ENCODE results near the gene RPP38. TPM values are rescaled to one million over a fixed set of nuclear protein-coding genes. Genes with fewer than 3 reads are reported as not detected.
A peak's percentile ranks its signal among the peaks of the same experiment; 100 is the strongest.

RPP38 gene
- total and polyA plus RNA-seq, 7 experiments from 2014 or later: 7.6 to 36.3 (median 16.6) TPM

DNA sequence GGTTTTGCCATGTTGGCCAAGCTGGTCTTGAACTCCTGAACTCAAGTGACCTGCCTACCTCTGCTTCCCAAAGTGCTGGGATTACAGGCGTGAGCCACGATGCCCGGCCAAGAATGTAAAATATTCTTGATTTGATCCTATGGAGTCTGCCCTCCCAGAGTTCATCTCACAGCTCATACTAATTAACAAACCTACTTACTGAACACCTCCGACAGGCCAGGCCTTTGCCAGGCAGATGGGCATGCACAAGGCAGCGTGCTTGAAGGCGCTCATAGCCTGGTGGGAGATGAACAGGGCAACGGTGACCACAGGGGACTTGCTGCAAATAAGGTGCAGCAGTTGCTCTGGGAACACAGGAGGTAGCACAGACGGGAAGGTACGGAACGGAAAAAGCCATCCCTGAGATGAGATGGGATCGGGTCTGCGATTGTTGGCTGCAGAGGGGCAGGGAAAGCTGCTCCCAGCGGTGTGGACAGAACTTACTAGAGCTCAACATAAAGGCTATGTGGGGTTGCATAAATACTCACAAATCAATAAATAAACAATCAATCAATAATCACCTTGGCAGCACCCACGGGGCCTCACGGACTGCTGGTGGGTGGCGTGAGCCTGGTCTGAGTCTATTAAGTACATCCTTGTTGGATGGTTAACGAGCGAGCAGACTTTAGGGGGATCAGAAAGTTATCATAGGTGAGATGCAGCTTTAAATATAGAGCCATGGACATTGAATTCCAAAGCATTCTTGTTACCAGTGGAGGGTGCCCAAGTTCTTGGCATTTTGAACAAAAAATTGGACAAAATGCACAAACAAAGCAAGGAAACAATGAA lies 13.3 kb upstream of the RPP38 start:
- no peak overlapping the region for H3K27ac Mint-ChIP-seq

DNA sequence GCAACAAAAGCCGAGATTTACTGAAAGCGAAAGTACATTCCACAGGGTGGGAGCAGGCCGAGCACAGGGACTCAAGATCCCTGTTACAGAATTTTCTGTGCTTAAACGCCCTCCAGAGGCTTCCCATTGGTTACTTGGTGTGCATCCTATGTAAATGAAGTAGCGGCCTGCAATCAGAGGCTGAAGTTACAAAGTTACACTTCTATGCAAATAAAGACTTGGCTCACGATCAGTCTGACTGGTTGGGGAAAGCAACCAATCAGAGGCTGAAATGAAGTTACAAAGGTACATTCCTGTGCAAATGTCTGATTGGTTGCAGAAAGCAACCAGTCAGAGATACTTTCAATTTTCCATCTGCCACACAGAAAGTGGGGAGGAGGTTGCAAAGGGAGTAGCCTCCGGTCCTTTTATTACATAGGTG lies 12.6 kb upstream of the RPP38 start:
- DNase-seq: peak in 6 of 9 donors; percentile 20 to 55 (median 39)
- CTCF ChIA-PET: no interaction called here

More for the DNA sequence above, 13.3 kb upstream of the RPP38 start:
- Mint-ChIP-seq H3K36me3 (no peaks in the 10 kb centered on the region), H3K9me3 (no peaks in the 10 kb centered on the region), H3K27me3 (peaks cover 0 to 3% (median 0%) of the 10 kb centered on the region in 5 donors), H3K4me1 (peaks cover 0 to 6% (median 0%) of the 10 kb centered on the region in 7 donors), H3K4me3 (peak overlapping the region in 8 of 10 donors; percentile 38 to 73 (median 51))
- Histone ChIP-seq H3K9me3 (ENCODE audit: control insufficient read depth in 2 of 3, low read length in 3 of 3) (no peaks in the 10 kb centered on the region), H3K36me3 (ENCODE audit: control insufficient read depth in 2 of 3, insufficient read depth in 3 of 3, low read length in 3 of 3) (no peaks in the 10 kb centered on the region), H3K4me3 (ENCODE audit: low read length) (peak overlapping the region; percentile 3), H3K27ac (ENCODE audit: low read depth, low read length) (no peak overlapping the region), H3K27me3 (ENCODE audit: control insufficient read depth in 2 of 2, insufficient read depth in 2 of 2, low read length in 2 of 2) (no peaks in the 10 kb centered on the region), H3K4me1 (ENCODE audit: control insufficient read depth in 2 of 2, insufficient read depth in 2 of 2, low read length in 2 of 2) (no peaks in the 10 kb centered on the region)
- intact Hi-C loops (cut with micrococcal nuclease): no loop called here
- POLR2A ChIA-PET: interaction anchor here (0.7 to 1.4 kb wide), 2 partner anchors 10 to 888 kb away, joined by 3 to 4 read pairs; no protein-coding TSS in a partner anchor
- ATAC-seq (no peak), DNase-seq (no peak)
- CTCF ChIA-PET: no interaction called here

DNA sequence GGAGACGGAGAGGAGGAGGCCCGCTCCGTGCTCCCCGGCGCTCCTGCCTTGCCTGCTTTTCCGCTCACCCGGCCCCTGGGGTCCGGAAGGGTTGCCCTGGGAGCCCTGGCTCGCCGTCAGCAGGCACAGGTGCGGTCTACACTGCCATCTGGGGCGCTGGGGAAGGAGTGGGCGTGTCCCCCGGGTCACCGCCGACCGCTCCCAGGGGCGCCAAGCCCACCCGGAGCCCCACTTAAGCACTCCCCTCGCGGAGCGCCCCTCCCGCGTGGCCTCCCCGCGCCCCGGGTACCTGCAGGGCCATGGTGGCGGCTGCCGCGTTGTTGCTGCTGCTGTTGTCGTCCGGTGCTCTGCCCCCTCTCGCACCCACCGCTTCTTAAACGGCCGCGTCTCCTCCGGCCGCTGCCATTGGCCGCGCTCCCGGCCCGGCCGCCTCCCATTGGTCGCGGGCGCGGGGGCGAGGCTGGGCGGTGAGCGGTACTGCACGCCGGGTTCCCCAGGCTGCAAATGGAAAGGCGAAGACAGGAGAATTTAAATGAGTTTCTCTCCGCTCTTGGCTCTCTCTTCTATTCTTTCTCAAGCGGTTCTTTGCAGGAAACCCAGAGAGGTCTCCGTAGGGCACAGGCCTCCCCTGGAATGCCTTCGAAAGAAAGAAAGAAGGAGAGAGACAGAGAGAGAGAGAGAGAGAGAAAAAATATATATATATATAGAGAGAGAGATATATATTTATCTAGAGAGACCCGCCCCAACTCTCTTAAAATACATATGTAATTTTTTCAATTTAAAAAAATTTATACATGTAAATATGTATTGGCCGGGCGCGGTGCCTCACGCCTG lies 8.5 kb upstream of the RPP38 start, which contains the start of gene ACBD7:
Gene ACBD7, minus strand, starts transcription at position 349 of the 834 bp plus-strand sequence. Its CDS starts 48 bp downstream, at position 301.
- H3K27me3 ChIP-seq (ENCODE audit: control insufficient read depth in 2 of 2, insufficient read depth in 2 of 2, low read length in 2 of 2): no peaks in the 10 kb centered on the region
- intact Hi-C loops (cut with micrococcal nuclease): loop anchor here (1.0 to 2.0 kb wide), 2 partner anchors 9 to 80 kb away; partner anchors contain the start of genes RPP38 (in 2 of the 2) and NMT2 (in 1 of the 2)
- peaks cover 0 to 6% (median 0%) of the 10 kb centered on the region in 7 donors for H3K4me1 Mint-ChIP-seq
- ChIA-PET CTCF (no interaction called here), POLR2A (no interaction called here)
- no peaks in the 10 kb centered on the region for H3K9me3 Mint-ChIP-seq
- H3K4me3 Mint-ChIP-seq: peak within 1 kb of the TSS; percentile 69 to 82 (median 77)
- peak within 1 kb of the TSS in 2 of 9 donors; percentile 29 to 45 for H3K27ac Mint-ChIP-seq
- no peaks in the 10 kb centered on the region for H3K4me1 ChIP-seq (ENCODE audit: control insufficient read depth in 2 of 2, insufficient read depth in 2 of 2, low read length in 2 of 2)
- no peak within 1 kb of the TSS for H3K27ac ChIP-seq (ENCODE audit: low read depth, low read length)
- H3K4me3 ChIP-seq (ENCODE audit: low read length): peak within 1 kb of the TSS; percentile 71
- ATAC-seq (peak; percentile 98), DNase-seq (peak; percentile 74 to 87 (median 78))
- peaks cover 0 to 19% (median 0%) of the 10 kb centered on the region in 5 donors for H3K27me3 Mint-ChIP-seq
- no peaks in the 10 kb centered on the region for H3K36me3 Mint-ChIP-seq
- H3K36me3 ChIP-seq (ENCODE audit: control insufficient read depth in 2 of 3, insufficient read depth in 3 of 3, low read length in 3 of 3): no peaks in the 10 kb centered on the region
- no peaks in the 10 kb centered on the region for H3K9me3 ChIP-seq (ENCODE audit: control insufficient read depth in 2 of 3, low read length in 3 of 3)

More for the DNA sequence above, 12.6 kb upstream of the RPP38 start:
- peak overlapping the region; percentile 3 for H3K4me3 ChIP-seq (ENCODE audit: low read length)
- H3K36me3 ChIP-seq (ENCODE audit: control insufficient read depth in 2 of 3, insufficient read depth in 3 of 3, low read length in 3 of 3): no peaks in the 10 kb centered on the region
- H3K4me3 Mint-ChIP-seq: peak overlapping the region in 8 of 10 donors; percentile 38 to 73 (median 51)
- intact Hi-C loops (cut with micrococcal nuclease): no loop called here
- H3K9me3 Mint-ChIP-seq: no peaks in the 10 kb centered on the region
- no peak overlapping the region for H3K27ac ChIP-seq (ENCODE audit: low read depth, low read length)
- H3K27me3 Mint-ChIP-seq: peaks cover 0 to 3% (median 0%) of the 10 kb centered on the region in 5 donors
- H3K9me3 ChIP-seq (ENCODE audit: control insufficient read depth in 2 of 3, low read length in 3 of 3): no peaks in the 10 kb centered on the region
- no peaks in the 10 kb centered on the region for H3K27me3 ChIP-seq (ENCODE audit: control insufficient read depth in 2 of 2, insufficient read depth in 2 of 2, low read length in 2 of 2)
- POLR2A ChIA-PET: no interaction called here
- H3K4me1 ChIP-seq (ENCODE audit: control insufficient read depth in 2 of 2, insufficient read depth in 2 of 2, low read length in 2 of 2): no peaks in the 10 kb centered on the region
- no peaks in the 10 kb centered on the region for H3K36me3 Mint-ChIP-seq
- no peak overlapping the region for H3K27ac Mint-ChIP-seq
- peaks cover 0 to 6% (median 0%) of the 10 kb centered on the region in 7 donors for H3K4me1 Mint-ChIP-seq
- peak; percentile 66 for ATAC-seq

DNA sequence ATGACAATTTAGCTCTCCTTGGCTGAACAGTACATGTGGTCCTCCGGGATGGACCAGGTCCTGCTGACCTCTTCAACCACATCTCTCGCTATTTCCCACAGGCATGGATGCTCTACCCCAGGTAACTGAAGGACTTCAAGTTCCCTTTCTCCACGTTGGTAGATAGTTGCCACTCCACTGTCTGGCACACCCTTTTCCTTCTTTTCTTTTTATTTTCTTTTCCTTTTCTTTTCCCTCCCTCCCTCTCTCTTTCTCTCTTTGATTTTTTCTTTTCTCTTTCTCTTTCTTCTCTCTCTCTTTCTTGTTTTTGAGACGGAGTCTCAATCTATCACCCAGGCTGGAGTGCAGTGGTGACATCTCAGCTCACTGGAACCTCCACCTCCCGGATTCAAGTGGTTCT lies 5.7 kb upstream of the RPP38 start:
- Mint-ChIP-seq H3K36me3 (no peaks in the 10 kb centered on the region), H3K4me3 (no peak overlapping the region), H3K4me1 (peaks cover 0 to 14% (median 5%) of the 10 kb centered on the region in 7 donors), H3K27me3 (peaks cover 0 to 19% (median 0%) of the 10 kb centered on the region in 5 donors), H3K9me3 (no peaks in the 10 kb centered on the region), H3K27ac (peak overlapping the region in 1 of 9 donors; percentile 65)
- ChIA-PET CTCF (no interaction called here), POLR2A (no interaction called here)
- Histone ChIP-seq H3K27me3 (ENCODE audit: control insufficient read depth in 2 of 2, insufficient read depth in 2 of 2, low read length in 2 of 2) (no peaks in the 10 kb centered on the region), H3K36me3 (ENCODE audit: control insufficient read depth in 2 of 3, insufficient read depth in 3 of 3, low read length in 3 of 3) (no peaks in the 10 kb centered on the region), H3K27ac (ENCODE audit: low read depth, low read length) (no peak overlapping the region), H3K4me3 (ENCODE audit: low read length) (no peak overlapping the region), H3K4me1 (ENCODE audit: control insufficient read depth in 2 of 2, insufficient read depth in 2 of 2, low read length in 2 of 2) (no peaks in the 10 kb centered on the region), H3K9me3 (ENCODE audit: control insufficient read depth in 2 of 3, low read length in 3 of 3) (no peaks in the 10 kb centered on the region)
- intact Hi-C loops (cut with micrococcal nuclease): no loop called here
- no peak for ATAC-seq
- no peak for DNase-seq

DNA sequence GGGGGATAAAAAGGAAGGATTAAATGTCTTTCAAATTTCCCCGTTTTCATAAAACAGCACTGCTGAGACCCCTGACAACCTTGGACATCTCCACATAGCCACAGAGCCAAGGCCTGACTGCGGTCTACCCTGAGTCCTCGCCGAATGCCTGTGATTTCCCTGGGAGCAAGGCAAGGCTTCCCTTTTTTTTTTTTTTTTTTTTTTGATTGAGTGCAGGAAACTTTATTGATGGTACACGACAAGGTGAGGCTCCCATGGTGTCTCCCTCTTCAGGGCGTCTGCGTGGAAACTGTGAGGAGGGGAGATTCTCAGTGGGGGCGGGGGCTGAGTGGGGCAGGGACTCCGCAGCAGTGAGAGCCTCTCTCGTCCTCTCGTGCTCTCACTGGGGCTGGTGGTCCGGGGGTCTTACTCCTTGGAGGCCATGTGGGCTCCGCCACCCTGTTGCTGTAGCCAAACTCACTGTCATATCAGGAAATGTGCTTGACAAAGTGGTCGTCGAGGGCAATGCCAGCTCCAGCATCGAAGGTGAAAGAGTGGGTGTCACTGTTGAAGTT lies 4.2 kb upstream of the RPP38 start:
- H3K27ac Mint-ChIP-seq: no peak overlapping the region
- H3K9me3 Mint-ChIP-seq: peaks cover 0 to 6% (median 0%) of the 10 kb centered on the region in 11 donors
- CTCF ChIA-PET: no interaction called here
- ATAC-seq (no peak), DNase-seq (no peak)
- Histone ChIP-seq H3K4me1 (ENCODE audit: control insufficient read depth in 2 of 2, insufficient read depth in 2 of 2, low read length in 2 of 2) (peaks cover 2 to 3% of the 10 kb centered on the region in 2 donors), H3K27me3 (ENCODE audit: control insufficient read depth in 2 of 2, insufficient read depth in 2 of 2, low read length in 2 of 2) (no peaks in the 10 kb centered on the region), H3K9me3 (ENCODE audit: control insufficient read depth in 2 of 3, low read length in 3 of 3) (no peaks in the 10 kb centered on the region), H3K27ac (ENCODE audit: low read depth, low read length) (no peak overlapping the region), H3K4me3 (ENCODE audit: low read length) (no peak overlapping the region), H3K36me3 (ENCODE audit: control insufficient read depth in 2 of 3, insufficient read depth in 3 of 3, low read length in 3 of 3) (peaks cover 0 to 9% (median 0%) of the 10 kb centered on the region in 3 experiments)
- POLR2A ChIA-PET: interaction anchor here (1.4 kb wide), 1 partner anchor 10 kb away, joined by 4 read pairs; no protein-coding TSS in a partner anchor
- peaks cover 0 to 18% (median 0%) of the 10 kb centered on the region in 5 donors for H3K27me3 Mint-ChIP-seq
- peaks cover 0 to 23% (median 16%) of the 10 kb centered on the region in 7 donors for H3K4me1 Mint-ChIP-seq
- intact Hi-C loops (cut with micrococcal nuclease): no loop called here
- peaks cover 0 to 5% (median 0%) of the 10 kb centered on the region in 5 donors for H3K36me3 Mint-ChIP-seq
- no peak overlapping the region for H3K4me3 Mint-ChIP-seq

DNA sequence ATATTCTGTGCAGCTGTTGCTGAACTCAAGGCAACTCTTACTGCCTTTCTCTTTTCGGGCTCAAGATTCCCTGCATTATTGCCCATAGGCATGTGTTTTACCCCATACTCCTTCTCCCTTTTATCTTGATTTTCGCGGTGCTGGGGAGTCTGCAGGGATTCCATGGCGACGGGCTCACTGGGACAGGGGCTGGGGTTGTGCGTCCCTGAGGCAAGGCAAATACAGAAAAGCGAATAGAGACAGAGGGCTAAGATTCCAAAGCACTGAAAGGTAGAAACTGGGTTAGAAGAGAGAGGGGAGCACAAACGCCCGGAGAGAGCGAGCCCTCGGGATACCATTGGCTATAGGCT lies 519 bp upstream of the RPP38 start:
- H3K36me3 Mint-ChIP-seq: peaks cover 0 to 6% (median 5%) of the 10 kb centered on the region in 5 donors
- Histone ChIP-seq H3K4me1 (ENCODE audit: control insufficient read depth in 2 of 2, insufficient read depth in 2 of 2, low read length in 2 of 2) (peaks cover 16 to 22% of the 10 kb centered on the region in 2 donors), H3K4me3 (ENCODE audit: low read length) (peak overlapping the region; percentile 80), H3K36me3 (ENCODE audit: control insufficient read depth in 2 of 3, insufficient read depth in 3 of 3, low read length in 3 of 3) (peaks cover 0 to 14% (median 0%) of the 10 kb centered on the region in 3 experiments), H3K27ac (ENCODE audit: low read depth, low read length) (peak overlapping the region; percentile 94), H3K27me3 (ENCODE audit: control insufficient read depth in 2 of 2, insufficient read depth in 2 of 2, low read length in 2 of 2) (no peaks in the 10 kb centered on the region), H3K9me3 (ENCODE audit: control insufficient read depth in 2 of 3, low read length in 3 of 3) (no peaks in the 10 kb centered on the region)
- ATAC-seq (peak; percentile 16), DNase-seq (peak in 1 of 9 donors; percentile 17)
- intact Hi-C loops (cut with micrococcal nuclease): loop anchor here (1.0 to 5.0 kb wide), 12 partner anchors 8 to 1309 kb away; partner anchors contain the start of genes ACBD7 (in 2 of the 2), CDNF (in 2 of the 2), DCLRE1C (in 2 of the 2) and HSPA14 (in 2 of the 2)
- POLR2A ChIA-PET: interaction anchor here (0.6 to 1.8 kb wide), 3 partner anchors 27 to 1295 kb away, joined by 3 to 5 read pairs (median 3); partner anchors contain the start of gene NMT2
- CTCF ChIA-PET: no interaction called here
- peak overlapping the region; percentile 85 to 100 (median 98) for H3K27ac Mint-ChIP-seq
- peaks cover 0 to 8% (median 0%) of the 10 kb centered on the region in 11 donors for H3K9me3 Mint-ChIP-seq
- H3K4me1 Mint-ChIP-seq: peaks cover 21 to 47% (median 37%) of the 10 kb centered on the region in 7 donors
- H3K27me3 Mint-ChIP-seq: peaks cover 0 to 6% (median 0%) of the 10 kb centered on the region in 5 donors
- peak overlapping the region; percentile 91 to 100 (median 98) for H3K4me3 Mint-ChIP-seq
